PC-9 (cell line): Measurements from ENCODE around the gene CEP170.
"Not testable (repeated sequence)": the region's sequence is repeated elsewhere in the genome, so short reads cannot be mapped to it uniquely, and the experiment has no call there.

Experiments
- CTCF ChIP-seq: fragments of 200-600 bp; sonication (generic); conservative IDR thresholded peaks from 2 replicates; pipeline ENCODE4 v1.6.1; 2017; ENCODE audit warnings: mixed run types, antibody characterized with exemption, mild to moderate bottlenecking, moderate library complexity
- EZH2 ChIP-seq: fragments of 200-600 bp; sonication (generic); IDR thresholded peaks from 2 replicates; pipeline ENCODE4 v1.8.0; 2017; ENCODE audit warnings: antibody characterized with exemption, low read depth

- TF ChIP-seq CTCF, EZH2: not testable (repeated sequence)
These were observed 104.2 kb downstream of the CEP170 start for GRCh38 chr1:243150906-243151305.
